ENCODE data around the gene ZNF76. TPM values are rescaled to one million over a fixed set of nuclear protein-coding genes. Genes with fewer than 3 reads are reported as not detected.

ZNF76 gene
- total RNA-seq, 1 donor from 2014 or later, result 57.9 TPM

- intact Hi-C loops (cut with micrococcal nuclease), result no loop called here
- Mint-ChIP-seq H3K27me3 (peaks cover 49% of the 10 kb centered on the region), H3K9me3 (no peaks in the 10 kb centered on the region), H3K36me3 (ENCODE audit: low read depth) (no peaks in the 10 kb centered on the region), H3K4me3 (no peak overlapping the region), H3K4me1 (peaks cover 9% of the 10 kb centered on the region), H3K27ac (no peak overlapping the region)
- ChIA-PET CTCF (no interaction called here), POLR2A (no interaction called here)
- ATAC-seq (ENCODE audit: low read depth) (no peak), DNase-seq (no peak)
- no peak for TF ChIP-seq CTCF (IDR thresholded peaks at IDR 0.05)
These were observed 43.7 kb upstream of the ZNF76 start for GRCh38 chr6:35215665-35216411.

- no peak overlapping the region for H3K27ac Mint-ChIP-seq
- peaks cover 9% of the 10 kb centered on the region for H3K4me1 Mint-ChIP-seq
- intact Hi-C loops (cut with micrococcal nuclease), result no loop called here
- peaks cover 46% of the 10 kb centered on the region for H3K27me3 Mint-ChIP-seq
- H3K9me3 Mint-ChIP-seq, result no peaks in the 10 kb centered on the region
- H3K36me3 Mint-ChIP-seq (ENCODE audit: low read depth), result no peaks in the 10 kb centered on the region
- ChIA-PET CTCF (no interaction called here), POLR2A (no interaction called here)
- no peak for TF ChIP-seq CTCF (IDR thresholded peaks at IDR 0.05)
- DNase-seq (no peak), ATAC-seq (ENCODE audit: low read depth) (no peak)
- no peak overlapping the region for H3K4me3 Mint-ChIP-seq
These were observed 43.2 kb upstream of the ZNF76 start for GRCh38 chr6:35216412-35216732.

- POLR2A ChIA-PET, result no interaction called here
- DNase-seq, result no peak
- Mint-ChIP-seq H3K4me1 (peaks cover 9% of the 10 kb centered on the region), H3K9me3 (no peaks in the 10 kb centered on the region), H3K36me3 (ENCODE audit: low read depth) (no peaks in the 10 kb centered on the region), H3K27ac (no peak overlapping the region), H3K4me3 (no peak overlapping the region), H3K27me3 (peaks cover 41% of the 10 kb centered on the region)
- intact Hi-C loops (cut with micrococcal nuclease), result no loop called here
- CTCF ChIA-PET, result no interaction called here
- no peak for TF ChIP-seq CTCF (IDR thresholded peaks at IDR 0.05)
- ATAC-seq (ENCODE audit: low read depth), result no peak
These were observed 42.4 kb upstream of the ZNF76 start for GRCh38 chr6:35216851-35217811.

GRCh38 chr6:35218021-35218420, 41.5 kb upstream of the ZNF76 start:
- Mint-ChIP-seq H3K27ac (no peak overlapping the region), H3K9me3 (no peaks in the 10 kb centered on the region), H3K4me3 (no peak overlapping the region), H3K27me3 (peaks cover 32% of the 10 kb centered on the region), H3K4me1 (peaks cover 7% of the 10 kb centered on the region), H3K36me3 (ENCODE audit: low read depth) (no peaks in the 10 kb centered on the region)
- POLR2A ChIA-PET, result no interaction called here
- no peak for TF ChIP-seq CTCF (IDR thresholded peaks at IDR 0.05)
- DNase-seq, result no peak
- CTCF ChIA-PET, result no interaction called here
- intact Hi-C loops (cut with micrococcal nuclease), result no loop called here
- ATAC-seq (ENCODE audit: low read depth), result no peak

- POLR2A ChIA-PET, result no interaction called here
- ATAC-seq (ENCODE audit: low read depth) (no peak), DNase-seq (no peak)
- intact Hi-C loops (cut with micrococcal nuclease), result no loop called here
- H3K36me3 Mint-ChIP-seq (ENCODE audit: low read depth), result no peaks in the 10 kb centered on the region
- no peak overlapping the region for H3K27ac Mint-ChIP-seq
- H3K4me1 Mint-ChIP-seq, result peaks cover 3% of the 10 kb centered on the region
- no peak for TF ChIP-seq CTCF (IDR thresholded peaks at IDR 0.05)
- no peak overlapping the region for H3K4me3 Mint-ChIP-seq
- CTCF ChIA-PET, result no interaction called here
- peaks cover 28% of the 10 kb centered on the region for H3K27me3 Mint-ChIP-seq
- H3K9me3 Mint-ChIP-seq, result no peaks in the 10 kb centered on the region
These were observed 41.1 kb upstream of the ZNF76 start for GRCh38 chr6:35218456-35218855.

All from activated B cell treated with CpG ODN at 0.5 μM for 24 hours (primary cell).